SK-N-SH (cell line): ENCODE data around the gene FZD2. TPM values are rescaled to one million over a fixed set of nuclear protein-coding genes. Genes with fewer than 3 reads are reported as not detected.
A peak's percentile ranks its signal among the peaks of the same experiment; 100 is the strongest.

Experiments
- CTCF ChIA-PET: fragments of 300-600, 350-600 bp; formaldehyde crosslinking; extraction: SDS; loops from one replicate; lab custom pipeline; 2021; lab: Yijun Ruan, JAX
- POLR2A ChIA-PET: fragments of 350-600 bp; sonication (Branson Sonifier 250); formaldehyde crosslinking; extraction: SDS; loops from one replicate; lab custom pipeline; 2020; ENCODE audit warnings: antibody characterized with exemption, inconsistent platforms; lab: Yijun Ruan, JAX
- DNase-seq: peaks from one replicate; pipeline ENCODE4 v3.0.0; 2012
- H2AFZ ChIP-seq: fragments of 200-600 bp; sonication (generic); 2 replicates; pipeline ENCODE4 v1.8.1; 2016; ENCODE audit warnings: antibody characterized with exemption, mild to moderate bottlenecking, low read depth
- H3F3A ChIP-seq: fragments of 200-600 bp; sonication (generic); replicated peaks from 2 replicates; pipeline ENCODE3; 2016; ENCODE audit warnings: antibody characterized with exemption, mild to moderate bottlenecking; ENCODE audit not compliant: insufficient read depth
- H3K27ac ChIP-seq, 2 experiments: fragments of 200-500 bp in 1 of 2; fragments of 200-600 bp in 1 of 2; sonication (Bioruptor generic) in 1 of 2; sonication (generic), shearing (Covaris generic) in 1 of 2; 2 replicates each; pipeline versions ENCODE4 v1.5.1 to v1.6.1; 2014 to 2016; ENCODE audit warnings: low read depth in 2 of 2, inconsistent platforms in 1 of 2, low read length in 1 of 2, mild to moderate bottlenecking in 1 of 2, mixed read lengths in 1 of 2
- H3K27me3 ChIP-seq: fragments of 200-600 bp; sonication (generic), shearing (Covaris generic); 2 replicates; pipeline ENCODE4 v1.6.1; 2016; ENCODE audit warnings: mixed run types; ENCODE audit not compliant: insufficient read depth
- H3K36me3 ChIP-seq, 2 experiments: fragments of 200-500 bp in 1 of 2; fragments of 200-600 bp in 1 of 2; sonication (Bioruptor generic) in 1 of 2; sonication (generic) in 1 of 2; replicated peaks in 1 of 2; 2 replicates each; pipeline versions ENCODE3 to v1.5.1; 2014 to 2016; ENCODE audit warnings: low read length in 1 of 2, mild to moderate bottlenecking in 1 of 2; ENCODE audit not compliant: insufficient read depth in 2 of 2, control insufficient read depth in 1 of 2
- H3K4me1 ChIP-seq, 2 experiments: fragments of 200-500 bp in 1 of 2; fragments of 200-600 bp in 1 of 2; sonication (Bioruptor generic) in 1 of 2; sonication (generic), shearing (Covaris generic) in 1 of 2; 2 replicates each; pipeline versions ENCODE4 v1.5.1 to v1.6.1; 2014 to 2016; ENCODE audit warnings: low read depth in 1 of 2, low read length in 1 of 2, mixed run types in 1 of 2; ENCODE audit not compliant: insufficient read depth in 2 of 2, control insufficient read depth in 1 of 2
- H3K4me2 ChIP-seq: fragments of 200-600 bp; sonication (generic), shearing (Covaris generic); 2 replicates; pipeline ENCODE4 v1.6.1; 2017; ENCODE audit warnings: mixed run types
- H3K4me3 ChIP-seq, 2 experiments: fragments of 200-500 bp in 1 of 2; fragments of 200-600 bp in 1 of 2; sonication (Bioruptor generic) in 1 of 2; sonication (generic), shearing (Covaris generic) in 1 of 2; 2 replicates each; pipeline versions ENCODE4 v1.5.1 to v1.8.1; 2014 to 2016; ENCODE audit warnings: low read depth in 2 of 2, inconsistent platforms in 1 of 2, low read length in 1 of 2, mild to moderate bottlenecking in 1 of 2, mixed read lengths in 1 of 2, moderate library complexity in 1 of 2
- H3K79me2 ChIP-seq: fragments of 200-600 bp; sonication (generic); 2 replicates; pipeline ENCODE4 v1.8.1; 2017; ENCODE audit warnings: mild to moderate bottlenecking; ENCODE audit not compliant: insufficient read depth
- H3K9ac ChIP-seq: fragments of 200-600 bp; sonication (generic); 2 replicates; pipeline ENCODE4 v1.6.1; 2017; ENCODE audit warnings: mixed run types
- H3K9me2 ChIP-seq: fragments of 200-600 bp; sonication (generic); 2 replicates; pipeline ENCODE4 v1.6.1; 2017; ENCODE audit warnings: mixed run types
- H3K9me3 ChIP-seq: fragments of 200-600 bp; sonication (generic); 2 replicates; pipeline ENCODE4 v1.6.1; 2017; ENCODE audit warnings: mixed run types, mild to moderate bottlenecking, moderate library complexity
- H4K20me1 ChIP-seq: fragments of 200-600 bp; sonication (generic); 2 replicates; pipeline ENCODE4 v1.6.1; 2017; ENCODE audit warnings: mild to moderate bottlenecking, mixed run types; ENCODE audit not compliant: insufficient read depth
- CHD2 ChIP-seq: fragments of 150-350 bp; IDR thresholded peaks from 2 replicates; pipeline ENCODE4 v1.6.1; 2018; ENCODE audit warnings: low read length; ENCODE audit not compliant: partially characterized antibody
- FOSL2 ChIP-seq: IDR thresholded peaks from 2 replicates; pipeline ENCODE4 v1.4.0; 2012; ENCODE audit warnings: low read depth, mild to moderate bottlenecking, moderate library complexity, borderline replicate concordance
- GATA2 ChIP-seq: sonication (generic); formaldehyde crosslinking; IDR thresholded peaks from 2 replicates; pipeline ENCODE4 v1.5.0; 2020; ENCODE audit warnings: mild to moderate bottlenecking, missing genetic modification reagents
- JUND ChIP-seq: IDR thresholded peaks from 2 replicates; pipeline ENCODE4 v1.4.0; 2012
- MXI1 ChIP-seq: IDR thresholded peaks from 2 replicates; pipeline ENCODE4 v1.6.1; 2012; ENCODE audit warnings: mild to moderate bottlenecking, low read depth, low read length, improper control_type of control experiment
- RFX5 ChIP-seq: IDR thresholded peaks from 2 replicates; pipeline ENCODE4 v1.6.1; 2012; ENCODE audit warnings: mild to moderate bottlenecking, improper control_type of control experiment, low read length
- SIN3A ChIP-seq: IDR thresholded peaks from 2 replicates; pipeline ENCODE4 v1.6.1; 2012; ENCODE audit warnings: low read depth, mild to moderate bottlenecking, low read length, moderate library complexity, borderline replicate concordance
- TAF1 ChIP-seq: IDR thresholded peaks from 2 replicates; pipeline ENCODE4 v1.6.1; 2012; ENCODE audit warnings: low read depth, mild to moderate bottlenecking, low read length, moderate library complexity, borderline replicate concordance
- TCF12 ChIP-seq: IDR thresholded peaks from 2 replicates; pipeline ENCODE4 v1.4.0; 2012
- WGBS: methylation state at CpG from one replicate; pipeline ENCODE4 v1.1.6; 2017; ENCODE audit warnings: low lambda C conversion rate; 5-methylcytosine and 5-hydroxymethylcytosine counted together
- polyA plus RNA-seq, 3 experiments: library from polyadenylated mRNA; depleted of rRNA; stranded (reverse); fragments of >200 nt; gene quantifications; 2 replicates each; pipeline ENCODE4 v1.2.3, GENCODE V29; 2012
- TF ChIP-seq, protein P1 (sequence below): IDR thresholded peaks from 2 replicates; pipeline ENCODE4 v1.6.1; 2012; ENCODE audit warnings: mild to moderate bottlenecking, low read depth, low read length, moderate library complexity

The FZD2 gene
- polyA plus RNA-seq, 1 of the 3 experiments (the other 2 are of a cell fraction) = 35.1 TPM

GRCh38 chr17:44608727-44609435 is 51.6 kb downstream of the FZD2 start:
- TF ChIP-seq MXI1 (0 out of 2 replicates have a peak, but pooled peaks have one; percentile 20), GATA2 (CRISPR knock-in tag) (peak; percentile 83), SIN3A (no peak)
- Histone ChIP-seq H3K4me3 (no peak overlapping the region), H3K79me2 (no peaks in the 10 kb centered on the region), H4K20me1 (no peaks in the 10 kb centered on the region), H2AFZ (peak overlapping the region; percentile 74; the same call in 1 of the 2 replicates), H3K27ac (peak overlapping the region; percentile 69 to 93; a peak in 3 of 4 replicates), H3K4me1 (peaks cover 20 to 30% of the 10 kb centered on the region in 2 experiments), H3K9me3 (no peaks in the 10 kb centered on the region), H3K36me3 (no peaks in the 10 kb centered on the region), H3K9me2 (no peaks in the 10 kb centered on the region), H3K27me3 (no peaks in the 10 kb centered on the region), H3K4me2 (peak overlapping the region; percentile 70), H3F3A (no peaks in the 10 kb centered on the region), H3K9ac (no peak overlapping the region)
- peak; percentile 69 for DNase-seq
- CTCF ChIA-PET = interaction anchor here (0.6 to 3.6 kb wide), 7 partner anchors 17 to 76 kb away, joined by 3 to 14 read pairs (median 4); no protein-coding TSS in a partner anchor
- 89% methylated on average over 3 of the region's 6 CpGs for WGBS
- POLR2A ChIA-PET = interaction anchor here (1.6 kb wide), 1 partner anchor 52 kb away, joined by 5 read pairs; the partner anchor contains the start of gene FZD2

DNA sequence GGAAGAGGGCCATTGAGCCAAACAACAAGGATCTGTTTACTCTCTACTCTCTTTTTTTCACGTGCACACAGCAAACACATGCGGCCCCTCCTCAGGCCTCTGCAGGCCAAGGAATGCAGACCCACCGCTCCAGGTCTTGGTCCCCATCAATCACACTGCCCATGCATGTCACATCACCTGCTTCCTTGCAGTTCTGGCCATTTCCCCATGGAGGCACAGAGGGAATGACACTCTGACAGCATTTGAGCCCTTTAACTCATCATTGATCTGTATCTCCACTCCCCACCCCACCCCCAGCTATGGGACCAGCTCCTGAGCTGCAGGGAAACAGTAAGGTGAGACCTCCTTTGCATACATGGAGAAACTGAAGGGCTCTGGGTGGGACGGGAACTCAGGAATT is 53.0 kb downstream of the FZD2 start:
- no peaks in the 10 kb centered on the region for H3K27me3 ChIP-seq
- no peaks in the 10 kb centered on the region for H4K20me1 ChIP-seq
- H3K9me3 ChIP-seq = no peaks in the 10 kb centered on the region
- POLR2A ChIA-PET = no interaction called here
- peaks cover 20 to 30% of the 10 kb centered on the region in 2 experiments for H3K4me1 ChIP-seq
- no peak for TF ChIP-seq SIN3A
- TF ChIP-seq, protein P1, sequence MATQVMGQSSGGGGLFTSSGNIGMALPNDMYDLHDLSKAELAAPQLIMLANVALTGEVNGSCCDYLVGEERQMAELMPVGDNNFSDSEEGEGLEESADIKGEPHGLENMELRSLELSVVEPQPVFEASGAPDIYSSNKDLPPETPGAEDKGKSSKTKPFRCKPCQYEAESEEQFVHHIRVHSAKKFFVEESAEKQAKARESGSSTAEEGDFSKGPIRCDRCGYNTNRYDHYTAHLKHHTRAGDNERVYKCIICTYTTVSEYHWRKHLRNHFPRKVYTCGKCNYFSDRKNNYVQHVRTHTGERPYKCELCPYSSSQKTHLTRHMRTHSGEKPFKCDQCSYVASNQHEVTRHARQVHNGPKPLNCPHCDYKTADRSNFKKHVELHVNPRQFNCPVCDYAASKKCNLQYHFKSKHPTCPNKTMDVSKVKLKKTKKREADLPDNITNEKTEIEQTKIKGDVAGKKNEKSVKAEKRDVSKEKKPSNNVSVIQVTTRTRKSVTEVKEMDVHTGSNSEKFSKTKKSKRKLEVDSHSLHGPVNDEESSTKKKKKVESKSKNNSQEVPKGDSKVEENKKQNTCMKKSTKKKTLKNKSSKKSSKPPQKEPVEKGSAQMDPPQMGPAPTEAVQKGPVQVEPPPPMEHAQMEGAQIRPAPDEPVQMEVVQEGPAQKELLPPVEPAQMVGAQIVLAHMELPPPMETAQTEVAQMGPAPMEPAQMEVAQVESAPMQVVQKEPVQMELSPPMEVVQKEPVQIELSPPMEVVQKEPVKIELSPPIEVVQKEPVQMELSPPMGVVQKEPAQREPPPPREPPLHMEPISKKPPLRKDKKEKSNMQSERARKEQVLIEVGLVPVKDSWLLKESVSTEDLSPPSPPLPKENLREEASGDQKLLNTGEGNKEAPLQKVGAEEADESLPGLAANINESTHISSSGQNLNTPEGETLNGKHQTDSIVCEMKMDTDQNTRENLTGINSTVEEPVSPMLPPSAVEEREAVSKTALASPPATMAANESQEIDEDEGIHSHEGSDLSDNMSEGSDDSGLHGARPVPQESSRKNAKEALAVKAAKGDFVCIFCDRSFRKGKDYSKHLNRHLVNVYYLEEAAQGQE = no peak
- no peak for TF ChIP-seq RFX5
- no peak for TF ChIP-seq TCF12
- TF ChIP-seq TAF1 = no peak
- TF ChIP-seq MXI1 = no peak
- TF ChIP-seq CHD2 = no peak
- no peak for TF ChIP-seq JUND
- TF ChIP-seq FOSL2 = no peak
- H3F3A ChIP-seq = no peaks in the 10 kb centered on the region
- H3K4me2 ChIP-seq = no peak overlapping the region
- 94% methylated on average over 3 of the region's 4 CpGs for WGBS
- DNase-seq = no peak
- no peak overlapping the region for H2AFZ ChIP-seq
- H3K9ac ChIP-seq = no peak overlapping the region
- H3K36me3 ChIP-seq = no peaks in the 10 kb centered on the region
- no peak overlapping the region for H3K27ac ChIP-seq
- no peaks in the 10 kb centered on the region for H3K9me2 ChIP-seq
- no peak overlapping the region for H3K4me3 ChIP-seq
- H3K79me2 ChIP-seq = no peaks in the 10 kb centered on the region
- CTCF ChIA-PET = interaction anchor here (1.4 to 3.6 kb wide), 2 partner anchors 21 to 77 kb away, joined by 4 to 14 read pairs; no protein-coding TSS in a partner anchor

Other genes starting within 250 kb of the FZD2 start
- 8.9 and 11.0 TPM in 2 replicates for gene RUNDC3A, start 248.9 kb upstream of the FZD2 start, polyA plus RNA-seq (2012; rRNA removed)
- gene SLC25A39, start 232.7 kb upstream of the FZD2 start, polyA plus RNA-seq (2012; rRNA removed) = 106 and 131 TPM in 2 replicates
- gene GRN, start 212.2 kb upstream of the FZD2 start, polyA plus RNA-seq (2012; rRNA removed) = 360 and 442 TPM in 2 replicates
- 4.8 and 4.9 TPM in 2 replicates for gene FAM171A2, start 193.6 kb upstream of the FZD2 start, polyA plus RNA-seq (2012; rRNA removed)
- 1.3 and 1.9 TPM in 2 replicates for gene ITGA2B, start 167.8 kb upstream of the FZD2 start, polyA plus RNA-seq (2012; rRNA removed)
- gene GPATCH8, start 54.1 kb upstream of the FZD2 start, polyA plus RNA-seq (2012; rRNA removed) = 12.7 and 15.2 TPM in 2 replicates
- 1.2 and 1.3 TPM in 2 replicates for gene MEIOC, start 99.0 kb downstream of the FZD2 start, polyA plus RNA-seq (2012; rRNA removed)
- 6.4 and 8.9 TPM in 2 replicates for gene CCDC43, start 132.3 kb downstream of the FZD2 start, polyA plus RNA-seq (2012; rRNA removed)
- gene DBF4B, start 151.2 kb downstream of the FZD2 start, polyA plus RNA-seq (2012; rRNA removed) = 8.3 and 9.6 TPM in 2 replicates
- 1.8 and 2.5 TPM in 2 replicates for gene ADAM11, start 201.5 kb downstream of the FZD2 start, polyA plus RNA-seq (2012; rRNA removed)